MM.1S (cell line): ENCODE data around the gene ACBD7.

Source experiments
- DNase-seq: peaks from one replicate; pipeline ENCODE4 v3.0.0-alpha.2; 2015
- H2AFZ ChIP-seq: fragments of 300-600 bp; sonication (generic); 2 replicates; pipeline ENCODE4 v1.6.0; 2016; ENCODE audit warnings: antibody characterized with exemption, low read length
- H3F3A ChIP-seq: fragments of 300-600 bp; sonication (generic); 2 replicates; pipeline ENCODE4 v1.6.1; 2016; ENCODE audit warnings: mild to moderate bottlenecking, antibody characterized with exemption, low read length, moderate library complexity, mixed read lengths; ENCODE audit not compliant: insufficient read depth
- H3K27ac ChIP-seq: fragments of 300-600 bp; sonication (generic); 2 replicates; pipeline ENCODE4 v1.5.1; 2016; ENCODE audit warnings: mild to moderate bottlenecking, low read length
- H3K27me3 ChIP-seq: fragments of 300-600 bp; sonication (generic); replicated peaks from 2 replicates; pipeline ENCODE4 v1.6.0; 2016; ENCODE audit warnings: low read length; ENCODE audit not compliant: insufficient read depth
- H3K36me3 ChIP-seq: fragments of 300-600 bp; sonication (generic); replicated peaks from 2 replicates; pipeline ENCODE4 v1.6.1; 2016; ENCODE audit warnings: mild to moderate bottlenecking, low read length, mixed read lengths; ENCODE audit not compliant: insufficient read depth
- H3K4me1 ChIP-seq: fragments of 300-600 bp; sonication (generic); 2 replicates; pipeline ENCODE4 v1.6.1; 2016; ENCODE audit warnings: low read length, mixed read lengths
- H3K4me2 ChIP-seq: fragments of 300-600 bp; sonication (generic); 2 replicates; pipeline ENCODE4 v1.6.0; 2016; ENCODE audit warnings: low read depth, low read length
- H3K4me3 ChIP-seq: fragments of 300-600 bp; sonication (generic); 2 replicates; pipeline ENCODE4 v1.5.1; 2016; ENCODE audit warnings: low read length, mixed read lengths
- H3K79me2 ChIP-seq: fragments of 300-600 bp; sonication (generic); 2 replicates; pipeline ENCODE4 v1.6.1; 2016; ENCODE audit warnings: mixed run types, low read length, mixed read lengths
- H3K9ac ChIP-seq: fragments of 300-600 bp; sonication (generic); 2 replicates; pipeline ENCODE4 v1.6.1; 2016; ENCODE audit warnings: low read length, mixed read lengths
- H3K9me2 ChIP-seq: fragments of 300-600 bp; sonication (generic); replicated peaks from 2 replicates; pipeline ENCODE4 v1.6.1; 2016; ENCODE audit warnings: mild to moderate bottlenecking, low read length, mixed read lengths; ENCODE audit not compliant: insufficient read depth
- H3K9me3 ChIP-seq: fragments of 300-600 bp; sonication (generic); replicated peaks from 2 replicates; pipeline ENCODE4 v1.6.1; 2016; ENCODE audit warnings: mild to moderate bottlenecking, low read length, mixed read lengths; ENCODE audit not compliant: insufficient read depth
- H4K20me1 ChIP-seq: fragments of 300-600 bp; sonication (generic); 2 replicates; pipeline ENCODE4 v1.6.1; 2016; ENCODE audit warnings: mild to moderate bottlenecking, low read length, moderate library complexity, mixed read lengths; ENCODE audit not compliant: insufficient read depth
- EZH2 ChIP-seq: fragments of 300-600 bp; sonication (generic); optimal IDR thresholded peaks from 2 replicates; pipeline ENCODE3; 2017; ENCODE audit warnings: low read depth, mild to moderate bottlenecking, antibody characterized with exemption, low read length, mixed read lengths
- EZH2phosphoT487 ChIP-seq: fragments of 300-600 bp; sonication (generic); IDR thresholded peaks from 2 replicates; pipeline ENCODE4 v1.6.1; 2018; ENCODE audit warnings: antibody characterized with exemption, low read length
- TF ChIP-seq, protein P1 (sequence below): fragments of 300-600 bp; sonication (generic); IDR thresholded peaks from 2 replicates; pipeline ENCODE4 v1.5.1; 2016; ENCODE audit warnings: antibody characterized with exemption, low read length, mixed read lengths

Gene ACBD7

DNA sequence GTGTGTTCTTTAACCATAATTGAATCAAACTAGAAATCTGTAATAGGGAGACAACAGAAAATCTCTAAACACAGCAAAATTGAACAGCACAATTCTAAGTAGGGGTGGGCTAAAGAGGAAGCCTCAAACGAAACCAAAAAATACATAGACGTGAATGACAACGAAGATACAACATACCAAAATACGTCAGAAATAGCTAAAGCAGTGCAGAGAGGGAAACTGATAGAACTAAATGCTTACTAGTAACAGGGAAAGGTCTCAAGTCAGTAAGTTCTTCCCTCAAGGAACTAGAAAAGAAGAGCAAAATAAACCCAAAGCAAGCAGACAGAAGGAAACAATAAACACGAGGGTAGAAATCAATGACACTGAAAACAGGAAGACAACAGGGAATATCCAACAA is 27.6 kb upstream of the ACBD7 start:
- Histone ChIP-seq H3K4me1 (no peaks in the 10 kb centered on the region), H3K9me3 (no peaks in the 10 kb centered on the region), H3F3A (no peaks in the 10 kb centered on the region), H3K9me2 (no peaks in the 10 kb centered on the region), H4K20me1 (no peaks in the 10 kb centered on the region), H3K36me3 (no peaks in the 10 kb centered on the region), H3K9ac (no peak overlapping the region), H3K27me3 (no peaks in the 10 kb centered on the region), H3K4me2 (no peak overlapping the region), H2AFZ (no peak overlapping the region), H3K4me3 (no peak overlapping the region), H3K79me2 (no peaks in the 10 kb centered on the region), H3K27ac (no peak overlapping the region)
- no peak for DNase-seq
- TF ChIP-seq EZH2phosphoT487 (no peak), EZH2 (no peak)
- TF ChIP-seq, protein P1, sequence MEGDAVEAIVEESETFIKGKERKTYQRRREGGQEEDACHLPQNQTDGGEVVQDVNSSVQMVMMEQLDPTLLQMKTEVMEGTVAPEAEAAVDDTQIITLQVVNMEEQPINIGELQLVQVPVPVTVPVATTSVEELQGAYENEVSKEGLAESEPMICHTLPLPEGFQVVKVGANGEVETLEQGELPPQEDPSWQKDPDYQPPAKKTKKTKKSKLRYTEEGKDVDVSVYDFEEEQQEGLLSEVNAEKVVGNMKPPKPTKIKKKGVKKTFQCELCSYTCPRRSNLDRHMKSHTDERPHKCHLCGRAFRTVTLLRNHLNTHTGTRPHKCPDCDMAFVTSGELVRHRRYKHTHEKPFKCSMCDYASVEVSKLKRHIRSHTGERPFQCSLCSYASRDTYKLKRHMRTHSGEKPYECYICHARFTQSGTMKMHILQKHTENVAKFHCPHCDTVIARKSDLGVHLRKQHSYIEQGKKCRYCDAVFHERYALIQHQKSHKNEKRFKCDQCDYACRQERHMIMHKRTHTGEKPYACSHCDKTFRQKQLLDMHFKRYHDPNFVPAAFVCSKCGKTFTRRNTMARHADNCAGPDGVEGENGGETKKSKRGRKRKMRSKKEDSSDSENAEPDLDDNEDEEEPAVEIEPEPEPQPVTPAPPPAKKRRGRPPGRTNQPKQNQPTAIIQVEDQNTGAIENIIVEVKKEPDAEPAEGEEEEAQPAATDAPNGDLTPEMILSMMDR = no peak

DNA sequence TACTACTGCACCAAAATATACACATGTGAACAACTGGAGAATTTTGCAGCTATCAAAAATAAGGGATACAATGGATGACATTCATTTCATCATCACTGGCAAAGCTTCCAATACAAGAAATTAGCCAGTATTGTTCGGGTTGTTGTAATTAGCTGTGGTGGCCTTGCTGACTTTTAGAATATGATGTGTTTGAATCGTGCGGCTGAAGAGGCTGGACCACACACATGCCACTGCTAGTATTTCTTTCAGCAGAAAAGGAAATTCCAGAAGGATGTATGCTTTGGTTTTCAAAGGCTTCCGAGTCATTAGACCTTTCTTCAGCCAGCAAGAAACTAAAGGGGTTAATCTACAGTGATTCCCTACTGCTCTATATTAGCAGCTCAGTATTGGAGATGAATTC is 25.2 kb upstream of the ACBD7 start:
- Histone ChIP-seq H3F3A (no peaks in the 10 kb centered on the region), H3K36me3 (no peaks in the 10 kb centered on the region), H3K79me2 (no peaks in the 10 kb centered on the region), H4K20me1 (no peaks in the 10 kb centered on the region), H3K9me2 (no peaks in the 10 kb centered on the region), H3K27ac (no peak overlapping the region), H3K4me2 (no peak overlapping the region), H3K9ac (no peak overlapping the region), H3K4me3 (no peak overlapping the region), H3K4me1 (no peaks in the 10 kb centered on the region), H2AFZ (no peak overlapping the region), H3K9me3 (no peaks in the 10 kb centered on the region), H3K27me3 (no peaks in the 10 kb centered on the region)
- no peak for DNase-seq
- TF ChIP-seq EZH2phosphoT487 (no peak), EZH2 (no peak)
- TF ChIP-seq, protein P1 = no peak

DNA sequence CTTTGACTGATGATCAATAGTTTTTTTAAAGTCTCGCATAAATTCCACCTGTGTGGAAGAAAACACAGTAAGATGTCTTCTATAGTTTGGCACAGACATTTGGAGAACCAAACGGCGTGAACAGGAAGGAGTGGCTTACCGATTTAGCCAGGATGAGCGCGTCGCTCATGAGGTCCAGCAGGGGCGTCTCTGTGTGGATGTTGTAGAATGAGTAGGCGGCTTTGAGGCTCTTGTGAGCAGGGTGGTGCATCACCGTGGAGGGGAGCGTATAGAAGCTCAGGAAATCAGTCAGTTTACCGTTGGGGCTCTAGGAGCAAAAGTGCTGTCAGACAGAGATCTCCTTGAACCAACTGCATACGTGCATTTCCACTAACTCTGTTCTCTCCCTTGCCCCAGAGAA is 24.1 kb upstream of the ACBD7 start:
- no peaks in the 10 kb centered on the region for H3K36me3 ChIP-seq
- TF ChIP-seq EZH2 = no peak
- TF ChIP-seq, protein P1 = no peak
- TF ChIP-seq EZH2phosphoT487 = no peak
- no peaks in the 10 kb centered on the region for H3K4me1 ChIP-seq
- H4K20me1 ChIP-seq = no peaks in the 10 kb centered on the region
- H3K9me2 ChIP-seq = no peaks in the 10 kb centered on the region
- H3K27me3 ChIP-seq = no peaks in the 10 kb centered on the region
- no peak overlapping the region for H2AFZ ChIP-seq
- no peaks in the 10 kb centered on the region for H3F3A ChIP-seq
- DNase-seq = no peak
- no peaks in the 10 kb centered on the region for H3K79me2 ChIP-seq
- no peak overlapping the region for H3K4me2 ChIP-seq
- no peak overlapping the region for H3K4me3 ChIP-seq
- no peaks in the 10 kb centered on the region for H3K9me3 ChIP-seq
- H3K9ac ChIP-seq = no peak overlapping the region
- H3K27ac ChIP-seq = no peak overlapping the region
